A549 (cell line): ENCODE data around the gene ALDH1A2.

Source experiments
- CBX2 ChIP-seq: fragments of 200-600 bp; sonication (generic); IDR thresholded peaks from 2 replicates; pipeline ENCODE4 v1.6.1; 2016; ENCODE audit warnings: low read depth, mild to moderate bottlenecking, borderline replicate concordance
- CBX8 ChIP-seq: fragments of 200-600 bp; sonication (generic); IDR thresholded peaks from 2 replicates; pipeline ENCODE4 v1.6.1; 2016
- CEBPB ChIP-seq, 2 experiments: fragments of >200 bp in 1 of 2; sonication (Bioruptor Twin) in 1 of 2; formaldehyde crosslinking in 1 of 2; IDR thresholded peaks; 2 replicates each; pipeline ENCODE4 v1.6.1; 2012 to 2016
- CHD4 ChIP-seq: fragments of 200-600 bp; sonication (generic); IDR thresholded peaks from 2 replicates; pipeline ENCODE4 v1.6.1; 2016; ENCODE audit warnings: antibody characterized with exemption, mild to moderate bottlenecking, borderline replicate concordance
- EHMT2 ChIP-seq: fragments of 200-600 bp; sonication (generic); IDR thresholded peaks from 2 replicates; pipeline ENCODE4 v1.6.1; 2016; ENCODE audit warnings: antibody characterized with exemption, low read depth, mild to moderate bottlenecking, moderate library complexity
- EP300 ChIP-seq, 2 experiments: fragments of >200 bp; sonication (Bioruptor Twin); formaldehyde crosslinking; IDR thresholded peaks; 2 replicates in 1 of 2; 3 replicates in 1 of 2; pipeline ENCODE4 v1.6.1; 2016 to 2017
- HOXA7 ChIP-seq: fragments of 250-450 bp; sonication (Bioruptor Pico); IDR thresholded peaks from 2 replicates; pipeline ENCODE4 v1.5.0; 2020; ENCODE audit warnings: mild to moderate bottlenecking, moderate library complexity
- JUN ChIP-seq, 2 experiments: fragments of >200 bp; sonication (Bioruptor Twin); formaldehyde crosslinking; IDR thresholded peaks; 2 replicates in 1 of 2; 3 replicates in 1 of 2; pipeline ENCODE4 v1.6.1; 2016 to 2017
- MYC ChIP-seq: IDR thresholded peaks from 2 replicates; pipeline ENCODE4 v1.6.1; 2012; ENCODE audit warnings: mild to moderate bottlenecking, inconsistent platforms, low read length, improper control_type of control experiment, borderline replicate concordance
- PHF8 ChIP-seq: fragments of 200-600 bp; sonication (generic); IDR thresholded peaks from 2 replicates; pipeline ENCODE4 v1.6.1; 2016; ENCODE audit warnings: low read depth, mild to moderate bottlenecking, antibody characterized with exemption, moderate library complexity, borderline replicate concordance
- POLR2A ChIP-seq: IDR thresholded peaks from 2 replicates; pipeline ENCODE4 v1.6.1; 2012; ENCODE audit warnings: mild to moderate bottlenecking, low read length
- SREBF2 ChIP-seq: fragments of 450-650 bp; IDR thresholded peaks from 2 replicates; pipeline ENCODE4 v1.6.1; 2014; ENCODE audit warnings: mild to moderate bottlenecking, moderate library complexity
- TF ChIP-seq, protein P1 (sequence below): fragments of 200-600 bp; sonication (generic); IDR thresholded peaks from 2 replicates; pipeline ENCODE4 v1.6.1; 2016; ENCODE audit warnings: antibody characterized with exemption, mild to moderate bottlenecking, moderate library complexity
- TF ChIP-seq, protein P2 (sequence below): fragments of >200 bp; sonication (Bioruptor Twin); formaldehyde crosslinking; IDR thresholded peaks from 3 replicates; pipeline ENCODE4 v1.5.1; 2016

GRCh38 chr15:58049520-58050227, 15.8 kb downstream of the ALDH1A2 start:
- TF ChIP-seq, protein P1, sequence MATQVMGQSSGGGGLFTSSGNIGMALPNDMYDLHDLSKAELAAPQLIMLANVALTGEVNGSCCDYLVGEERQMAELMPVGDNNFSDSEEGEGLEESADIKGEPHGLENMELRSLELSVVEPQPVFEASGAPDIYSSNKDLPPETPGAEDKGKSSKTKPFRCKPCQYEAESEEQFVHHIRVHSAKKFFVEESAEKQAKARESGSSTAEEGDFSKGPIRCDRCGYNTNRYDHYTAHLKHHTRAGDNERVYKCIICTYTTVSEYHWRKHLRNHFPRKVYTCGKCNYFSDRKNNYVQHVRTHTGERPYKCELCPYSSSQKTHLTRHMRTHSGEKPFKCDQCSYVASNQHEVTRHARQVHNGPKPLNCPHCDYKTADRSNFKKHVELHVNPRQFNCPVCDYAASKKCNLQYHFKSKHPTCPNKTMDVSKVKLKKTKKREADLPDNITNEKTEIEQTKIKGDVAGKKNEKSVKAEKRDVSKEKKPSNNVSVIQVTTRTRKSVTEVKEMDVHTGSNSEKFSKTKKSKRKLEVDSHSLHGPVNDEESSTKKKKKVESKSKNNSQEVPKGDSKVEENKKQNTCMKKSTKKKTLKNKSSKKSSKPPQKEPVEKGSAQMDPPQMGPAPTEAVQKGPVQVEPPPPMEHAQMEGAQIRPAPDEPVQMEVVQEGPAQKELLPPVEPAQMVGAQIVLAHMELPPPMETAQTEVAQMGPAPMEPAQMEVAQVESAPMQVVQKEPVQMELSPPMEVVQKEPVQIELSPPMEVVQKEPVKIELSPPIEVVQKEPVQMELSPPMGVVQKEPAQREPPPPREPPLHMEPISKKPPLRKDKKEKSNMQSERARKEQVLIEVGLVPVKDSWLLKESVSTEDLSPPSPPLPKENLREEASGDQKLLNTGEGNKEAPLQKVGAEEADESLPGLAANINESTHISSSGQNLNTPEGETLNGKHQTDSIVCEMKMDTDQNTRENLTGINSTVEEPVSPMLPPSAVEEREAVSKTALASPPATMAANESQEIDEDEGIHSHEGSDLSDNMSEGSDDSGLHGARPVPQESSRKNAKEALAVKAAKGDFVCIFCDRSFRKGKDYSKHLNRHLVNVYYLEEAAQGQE: no peak
- TF ChIP-seq EHMT2 (no peak), POLR2A (no peak), HOXA7 (CRISPR knock-in tag) (no peak), EP300 (IDR thresholded peaks at IDR 0.05) (no peak), CHD4 (no peak), CEBPB (IDR thresholded peaks at IDR 0.05) (no peak), PHF8 (no peak), JUN (IDR thresholded peaks at IDR 0.05) (no peak), MYC (no peak), CBX2 (no peak), SREBF2 (no peak), CBX8 (no peak)
- TF ChIP-seq, protein P2, sequence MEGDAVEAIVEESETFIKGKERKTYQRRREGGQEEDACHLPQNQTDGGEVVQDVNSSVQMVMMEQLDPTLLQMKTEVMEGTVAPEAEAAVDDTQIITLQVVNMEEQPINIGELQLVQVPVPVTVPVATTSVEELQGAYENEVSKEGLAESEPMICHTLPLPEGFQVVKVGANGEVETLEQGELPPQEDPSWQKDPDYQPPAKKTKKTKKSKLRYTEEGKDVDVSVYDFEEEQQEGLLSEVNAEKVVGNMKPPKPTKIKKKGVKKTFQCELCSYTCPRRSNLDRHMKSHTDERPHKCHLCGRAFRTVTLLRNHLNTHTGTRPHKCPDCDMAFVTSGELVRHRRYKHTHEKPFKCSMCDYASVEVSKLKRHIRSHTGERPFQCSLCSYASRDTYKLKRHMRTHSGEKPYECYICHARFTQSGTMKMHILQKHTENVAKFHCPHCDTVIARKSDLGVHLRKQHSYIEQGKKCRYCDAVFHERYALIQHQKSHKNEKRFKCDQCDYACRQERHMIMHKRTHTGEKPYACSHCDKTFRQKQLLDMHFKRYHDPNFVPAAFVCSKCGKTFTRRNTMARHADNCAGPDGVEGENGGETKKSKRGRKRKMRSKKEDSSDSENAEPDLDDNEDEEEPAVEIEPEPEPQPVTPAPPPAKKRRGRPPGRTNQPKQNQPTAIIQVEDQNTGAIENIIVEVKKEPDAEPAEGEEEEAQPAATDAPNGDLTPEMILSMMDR: no peak
